H1 (cell line): ENCODE results near the gene SEPTIN7. TPM values are rescaled to one million over a fixed set of nuclear protein-coding genes. Genes with fewer than 3 reads are reported as not detected.

Source experiments
- CTCF ChIA-PET: fragments of 300-600 bp; sonication (Branson Sonifier 250); formaldehyde crosslinking; loops from one replicate; lab custom pipeline; 2021; ENCODE audit not compliant: partially characterized antibody; lab: Charles Lee
- POLR2A ChIA-PET: fragments of 300-600 bp; sonication (Branson Sonifier 250); formaldehyde crosslinking; loops from one replicate; lab custom pipeline; 2021; ENCODE audit warnings: inconsistent platforms; ENCODE audit not compliant: partially characterized antibody; lab: Charles Lee
- DNase-seq, 2 experiments: peaks; one replicate each; pipeline versions ENCODE4 v3.0.0 to v3.0.0-alpha.2; 2010 to 2022; ENCODE audit warnings: low spot score in 2 of 2, low read depth in 1 of 2, mixed read lengths in 1 of 2
- FAIRE-seq: peaks from 2 replicates; lab custom pipeline; 2011; peaks lifted over from hg19 to GRCh38; lab: Jason Lieb, UNC
- H2AFZ ChIP-seq: 2 replicates; pipeline ENCODE4 v1.8.1; 2012; ENCODE audit warnings: low read length, inconsistent platforms
- H2AK5ac ChIP-seq: 2 replicates; pipeline ENCODE4 v1.6.1; 2013; ENCODE audit warnings: low read depth, low read length
- H2BK120ac ChIP-seq: replicated peaks from 2 replicates; pipeline ENCODE3; 2013; ENCODE audit warnings: low read depth, low read length, inconsistent platforms
- H2BK12ac ChIP-seq: 2 replicates; pipeline ENCODE4 v1.6.1; 2013; ENCODE audit warnings: low read depth, low read length
- H2BK15ac ChIP-seq: 2 replicates; pipeline ENCODE4 v1.6.1; 2013; ENCODE audit warnings: low read length
- H2BK20ac ChIP-seq: 2 replicates; pipeline ENCODE4 v1.6.1; 2013; ENCODE audit warnings: low read length
- H2BK5ac ChIP-seq: 2 replicates; pipeline ENCODE4 v1.6.1; 2013; ENCODE audit warnings: low read depth, low read length
- H3K14ac ChIP-seq: 2 replicates; pipeline ENCODE4 v1.6.1; 2013; ENCODE audit warnings: inconsistent platforms; ENCODE audit not compliant: insufficient read length
- H3K18ac ChIP-seq: 2 replicates; pipeline ENCODE4 v1.6.1; 2013; ENCODE audit warnings: low read length; ENCODE audit errors: extremely low read depth
- H3K23ac ChIP-seq: 2 replicates; pipeline ENCODE4 v1.6.1; 2013; ENCODE audit warnings: inconsistent platforms; ENCODE audit not compliant: insufficient read length
- H3K23me2 ChIP-seq: 2 replicates; pipeline ENCODE4 v1.6.1; 2013; ENCODE audit warnings: low read depth, low read length
- H3K27ac ChIP-seq: 2 replicates; pipeline ENCODE4 v1.6.1; 2011; ENCODE audit warnings: low read depth, low read length, inconsistent platforms
- H3K27me3 ChIP-seq, 4 experiments: replicated peaks in 1 of 4; 1 replicate in 1 of 4; 2 replicates in 3 of 4; pipeline versions ENCODE4 v1.6.1 to v1.8.1; 2011 to 2013; ENCODE audit warnings: low read length in 3 of 4, mild to moderate bottlenecking in 3 of 4, inconsistent platforms in 2 of 4, mixed read lengths in 2 of 4, moderate library complexity in 1 of 4; ENCODE audit not compliant: control insufficient read depth in 3 of 4, insufficient read depth in 3 of 4; ENCODE audit errors: extremely low read depth in 1 of 4
- H3K36me3 ChIP-seq, 4 experiments: 2 replicates each; pipeline versions ENCODE4 v1.6.1 to v1.8.1; 2011 to 2013; ENCODE audit warnings: mild to moderate bottlenecking in 4 of 4, low read length in 3 of 4, moderate library complexity in 2 of 4, control low read depth in 1 of 4, inconsistent platforms in 1 of 4; ENCODE audit not compliant: insufficient read depth in 4 of 4, control insufficient read depth in 2 of 4
- H3K4ac ChIP-seq: replicated peaks from 2 replicates; pipeline ENCODE3; 2013; ENCODE audit warnings: low read length, low read depth, mixed read lengths, inconsistent platforms; ENCODE audit not compliant: insufficient read length
- H3K4me1 ChIP-seq, 4 experiments: replicated peaks in 1 of 4; 1 replicate in 1 of 4; 2 replicates in 3 of 4; pipeline versions ENCODE4 v1.6.1 to v1.8.1; 2011 to 2013; ENCODE audit warnings: low read length in 3 of 4, inconsistent platforms in 2 of 4, mixed read lengths in 1 of 4; ENCODE audit not compliant: insufficient read depth in 4 of 4, control insufficient read depth in 3 of 4
- H3K4me2 ChIP-seq, 2 experiments: 2 replicates each; pipeline versions ENCODE4 v1.6.1 to v1.8.1; 2011 to 2013; ENCODE audit warnings: low read depth in 2 of 2, low read length in 2 of 2, control low read depth in 1 of 2, inconsistent platforms in 1 of 2, mild to moderate bottlenecking in 1 of 2; ENCODE audit not compliant: insufficient read depth in 1 of 2
- H3K4me3 ChIP-seq, 4 experiments: fragments of 200-600, 300-600 bp in 1 of 4; sonication (generic), shearing (Covaris generic), sonication (Bioruptor Twin) in 1 of 4; 2 replicates each; pipeline versions ENCODE4 v1.5.1 to v1.8.1; 2011 to 2016; ENCODE audit warnings: low read length in 4 of 4, low read depth in 3 of 4, control low read depth in 2 of 4, inconsistent platforms in 2 of 4, mild to moderate bottlenecking in 2 of 4, mixed read lengths in 1 of 4, moderate library complexity in 1 of 4; ENCODE audit not compliant: insufficient read depth in 2 of 4; ENCODE audit errors: extremely low read depth in 1 of 4
- H3K56ac ChIP-seq: replicated peaks from 2 replicates; pipeline ENCODE3; 2013; ENCODE audit warnings: low read depth, mild to moderate bottlenecking, mixed read lengths, low read length, inconsistent platforms; ENCODE audit not compliant: insufficient read length
- H3K79me1 ChIP-seq: 2 replicates; pipeline ENCODE4 v1.6.1; 2013; ENCODE audit warnings: low read depth, low read length, control low read depth
- H3K79me2 ChIP-seq, 2 experiments: 2 replicates each; pipeline versions ENCODE4 v1.6.1 to v1.8.1; 2012 to 2013; ENCODE audit warnings: low read length in 2 of 2, mild to moderate bottlenecking in 2 of 2, inconsistent platforms in 1 of 2; ENCODE audit not compliant: insufficient read depth in 2 of 2, control insufficient read depth in 1 of 2
- H3K9ac ChIP-seq, 4 experiments: replicated peaks in 1 of 4; 1 replicate in 1 of 4; 2 replicates in 3 of 4; pipeline versions ENCODE4 v1.6.1 to v1.8.1; 2011 to 2013; ENCODE audit warnings: low read depth in 3 of 4, low read length in 3 of 4, control low read depth in 2 of 4, mild to moderate bottlenecking in 2 of 4, moderate library complexity in 2 of 4, inconsistent platforms in 1 of 4; ENCODE audit errors: extremely low read depth in 1 of 4
- H3K9me3 ChIP-seq, 2 experiments: 2 replicates each; pipeline versions ENCODE4 v1.6.1 to v1.8.1; 2012 to 2013; ENCODE audit warnings: mild to moderate bottlenecking in 2 of 2, moderate library complexity in 2 of 2, control low read depth in 1 of 2, inconsistent platforms in 1 of 2, low read depth in 1 of 2, low read length in 1 of 2, mixed read lengths in 1 of 2; ENCODE audit not compliant: insufficient read depth in 2 of 2
- H4K20me1 ChIP-seq, 2 experiments: replicated peaks in 1 of 2; 2 replicates each; pipeline versions ENCODE3 to v1.8.1; 2011 to 2013; ENCODE audit warnings: inconsistent platforms in 2 of 2, low read length in 2 of 2, mild to moderate bottlenecking in 1 of 2; ENCODE audit not compliant: insufficient read depth in 2 of 2, control insufficient read depth in 1 of 2
- H4K5ac ChIP-seq: 2 replicates; pipeline ENCODE4 v1.6.1; 2013; ENCODE audit warnings: low read length, low read depth, mixed read lengths, inconsistent platforms; ENCODE audit not compliant: insufficient read length
- H4K8ac ChIP-seq: 2 replicates; pipeline ENCODE4 v1.8.0; 2013; ENCODE audit warnings: mild to moderate bottlenecking, moderate library complexity, low read length, inconsistent platforms; ENCODE audit not compliant: insufficient read depth; ENCODE audit errors: extremely low read depth
- H4K91ac ChIP-seq: replicated peaks from 2 replicates; pipeline ENCODE3; 2013; ENCODE audit warnings: low read length, mixed read lengths, inconsistent platforms; ENCODE audit not compliant: insufficient read length
- GTF2F1 ChIP-seq: IDR thresholded peaks from 2 replicates; pipeline ENCODE4 v1.6.1; 2012; ENCODE audit warnings: low read depth, low read length, improper control_type of control experiment, borderline replicate concordance
- KDM4A ChIP-seq: IDR thresholded peaks from one replicate; pipeline ENCODE4 v1.7.1; 2012; ENCODE audit warnings: low read depth, mild to moderate bottlenecking, moderate library complexity, low read length, inconsistent platforms; ENCODE audit not compliant: severe bottlenecking
- NRF1 ChIP-seq: IDR thresholded peaks from 2 replicates; pipeline ENCODE4 v1.6.1; 2011; ENCODE audit warnings: mild to moderate bottlenecking, low read depth, low read length, improper control_type of control experiment
- SP2 ChIP-seq: IDR thresholded peaks from 2 replicates; pipeline ENCODE4 v1.6.1; 2012; ENCODE audit warnings: mild to moderate bottlenecking, low read length, inconsistent platforms
- WGBS, 2 experiments: shearing (Covaris generic) in 1 of 2; methylation state at CpG; one replicate each; pipeline versions ENCODE4 v1.1.6 to v1.1.7; 2013 to 2015; ENCODE audit warnings: low lambda C conversion rate in 2 of 2, mixed read lengths in 2 of 2, inconsistent platforms in 1 of 2, low coverage in 1 of 2, missing lambda C conversion rate in 1 of 2; ENCODE audit not compliant: insufficient replicate concordance in 2 of 2, insufficient coverage in 1 of 2, insufficient read length in 1 of 2; ENCODE audit errors: extremely low coverage in 1 of 2, missing lambda C conversion rate in 1 of 2; 5-methylcytosine and 5-hydroxymethylcytosine counted together
- polyA plus RNA-seq, 7 experiments: library from polyadenylated mRNA; depleted of rRNA in 3 of 7; stranded (reverse) in 5 of 7; unstranded in 2 of 7; fragments of >200 nt in 5 of 7; fragments of 200-250 nt in 2 of 7; gene quantifications; 1 replicate in 5 of 7; 2 replicates in 1 of 7; 4 replicates in 1 of 7; pipeline versions ENCODE4 v1.2.1 to v1.2.3, GENCODE V29; 2011 to 2013; ENCODE audit warnings: missing spikeins in 2 of 7, mixed read lengths in 2 of 7
- total RNA-seq: library from RNA; stranded (reverse); fragmentation: NEBNext Ultra II Directional; extraction: Animal tissue kit (Norgen Biotek cat#: 25700); gene quantifications from 2 replicates; pipeline ENCODE4 v1.2.1, GENCODE V29; 2021

SEPTIN7 gene
- total and polyA plus RNA-seq, 2 of the 8 experiments (the other 6 are each of a cell fraction or from before 2014, with no cell fraction given) = 85.3 to 183 TPM

DNA sequence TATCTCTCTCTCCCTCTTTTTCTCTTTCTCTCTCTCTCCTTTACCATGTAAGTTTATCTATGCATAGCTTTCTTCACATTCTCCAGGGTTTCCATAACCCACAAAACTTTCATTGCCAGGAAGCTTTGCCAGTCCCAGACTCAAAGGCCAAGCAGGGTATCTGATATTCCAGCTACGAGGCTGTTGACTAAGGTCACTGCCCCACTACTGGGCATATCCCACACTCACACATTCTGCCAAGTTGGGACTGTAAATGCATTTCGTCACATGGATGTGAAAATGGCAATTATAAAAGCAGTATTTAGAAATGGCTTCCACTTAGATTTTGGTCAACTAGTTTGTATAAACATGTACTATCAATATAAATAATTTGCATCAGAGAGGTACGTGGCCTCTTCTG, 43.3 kb upstream of the SEPTIN7 start:
- ChIA-PET POLR2A (no interaction called here), CTCF (interaction anchor here (1.4 kb wide), 1 partner anchor 46 kb away, joined by 3 read pairs; no protein-coding TSS in a partner anchor)
- H3K4me3 ChIP-seq = no peak overlapping the region
- H3K27me3 ChIP-seq = no peaks in the 10 kb centered on the region
- no peak overlapping the region for H2BK120ac ChIP-seq
- no peaks in the 10 kb centered on the region; the same call in 1 of the 2 replicates for H3K23me2 ChIP-seq
- H3K4ac ChIP-seq = no peak overlapping the region
- no peak overlapping the region for H2AFZ ChIP-seq
- H3K56ac ChIP-seq = no peak overlapping the region
- no peaks in the 10 kb centered on the region; a peak in 1 of 7 replicates for H3K4me1 ChIP-seq
- H4K91ac ChIP-seq = no peak overlapping the region
- H4K5ac ChIP-seq = no peak overlapping the region
- no peak overlapping the region for H2BK12ac ChIP-seq
- H4K8ac ChIP-seq = no peak overlapping the region
- no peak overlapping the region for H2AK5ac ChIP-seq
- no peak overlapping the region for H2BK20ac ChIP-seq
- H3K23ac ChIP-seq = no peak overlapping the region
- H3K27ac ChIP-seq = no peak overlapping the region
- no peak overlapping the region for H3K14ac ChIP-seq
- FAIRE-seq (no peak), DNase-seq (no peak)
- no peak overlapping the region for H2BK5ac ChIP-seq
- H3K4me2 ChIP-seq = no peak overlapping the region
- no peak overlapping the region for H2BK15ac ChIP-seq
- H3K79me1 ChIP-seq = no peaks in the 10 kb centered on the region
- no peak overlapping the region for H3K18ac ChIP-seq
- no peaks in the 10 kb centered on the region for H3K9me3 ChIP-seq
- no peaks in the 10 kb centered on the region for H4K20me1 ChIP-seq
- H3K36me3 ChIP-seq = no peaks in the 10 kb centered on the region
- no peak overlapping the region for H3K9ac ChIP-seq
- no peaks in the 10 kb centered on the region for H3K79me2 ChIP-seq
- 84% methylated on average over 3 of the region's 3 CpGs; no CpG with 5 or more reads in 1 of the 2 experiments for WGBS, 2 experiments
- TF ChIP-seq GTF2F1 = no peak
- no peak for TF ChIP-seq KDM4A
- no peak for TF ChIP-seq NRF1
- no peak for TF ChIP-seq SP2
